CD4-positive, alpha-beta T cell treated with Interferon gamma for 1 hour (primary cell): ENCODE data around the gene RNF126.
"Not testable (repeated sequence)": the region's sequence is repeated elsewhere in the genome, so short reads cannot be mapped to it uniquely, and the experiment has no call there.

ENCODE experiments used
- DNase-seq: peaks from one replicate; pipeline ENCODE4 v3.0.0-alpha.2; 2020

The RNF126 gene

DNA sequence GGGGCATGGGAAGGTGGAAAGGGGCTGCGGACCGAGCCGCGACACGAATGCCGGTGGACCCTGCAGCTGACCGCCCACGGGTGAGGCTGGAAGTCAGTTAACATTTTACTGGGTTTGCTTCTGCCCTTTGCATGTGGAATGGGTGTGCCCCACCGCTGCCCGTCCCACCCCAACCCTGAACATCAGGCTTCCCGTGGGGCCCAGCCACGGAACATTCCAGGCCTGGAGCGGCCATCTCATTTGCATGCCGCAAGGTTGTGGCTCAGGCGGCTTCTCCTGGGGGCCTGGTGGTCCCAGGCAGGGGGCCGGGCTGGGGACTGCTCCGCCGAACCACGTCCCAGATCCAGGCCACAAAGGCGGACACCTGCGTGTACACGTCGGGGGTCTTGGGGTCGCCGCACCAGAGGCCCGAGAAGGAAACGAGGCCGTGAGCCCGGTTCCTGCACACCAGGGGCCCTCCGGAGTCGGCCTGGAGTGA lies 22.5 kb upstream of the RNF126 start:
- DNase-seq = no peak

DNA sequence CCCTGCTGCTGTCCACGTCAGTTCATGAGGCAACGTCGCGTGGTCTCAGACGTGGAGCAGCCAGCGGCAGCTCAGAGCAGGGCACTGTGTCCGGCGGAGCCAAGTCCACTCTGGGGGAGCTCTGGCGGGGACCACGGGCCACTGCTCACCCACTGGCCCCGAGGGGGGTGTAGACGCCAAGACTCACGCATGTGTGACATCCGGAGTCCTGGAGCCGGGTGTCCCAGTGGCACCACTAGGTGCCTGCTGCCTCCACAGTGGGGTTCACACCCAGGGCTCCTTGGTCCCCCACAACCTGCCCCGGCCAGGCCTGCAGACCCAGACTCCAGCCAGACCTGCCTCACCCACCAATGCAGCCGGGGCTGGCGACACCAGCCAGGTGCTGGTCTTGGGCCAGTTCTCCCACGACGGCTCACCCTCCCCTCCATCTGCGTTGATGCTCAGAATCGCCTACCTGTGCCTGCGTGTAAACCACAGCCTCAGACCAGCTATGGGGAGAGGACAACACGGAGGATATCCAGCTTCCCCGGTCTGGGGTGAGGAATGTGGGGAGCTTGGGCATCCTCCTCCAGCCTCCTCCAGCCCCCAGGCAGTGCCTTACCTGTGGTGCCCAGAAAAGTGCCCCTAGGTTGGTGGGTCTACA lies 19.8 kb upstream of the RNF126 start:
- no peak for DNase-seq

DNA sequence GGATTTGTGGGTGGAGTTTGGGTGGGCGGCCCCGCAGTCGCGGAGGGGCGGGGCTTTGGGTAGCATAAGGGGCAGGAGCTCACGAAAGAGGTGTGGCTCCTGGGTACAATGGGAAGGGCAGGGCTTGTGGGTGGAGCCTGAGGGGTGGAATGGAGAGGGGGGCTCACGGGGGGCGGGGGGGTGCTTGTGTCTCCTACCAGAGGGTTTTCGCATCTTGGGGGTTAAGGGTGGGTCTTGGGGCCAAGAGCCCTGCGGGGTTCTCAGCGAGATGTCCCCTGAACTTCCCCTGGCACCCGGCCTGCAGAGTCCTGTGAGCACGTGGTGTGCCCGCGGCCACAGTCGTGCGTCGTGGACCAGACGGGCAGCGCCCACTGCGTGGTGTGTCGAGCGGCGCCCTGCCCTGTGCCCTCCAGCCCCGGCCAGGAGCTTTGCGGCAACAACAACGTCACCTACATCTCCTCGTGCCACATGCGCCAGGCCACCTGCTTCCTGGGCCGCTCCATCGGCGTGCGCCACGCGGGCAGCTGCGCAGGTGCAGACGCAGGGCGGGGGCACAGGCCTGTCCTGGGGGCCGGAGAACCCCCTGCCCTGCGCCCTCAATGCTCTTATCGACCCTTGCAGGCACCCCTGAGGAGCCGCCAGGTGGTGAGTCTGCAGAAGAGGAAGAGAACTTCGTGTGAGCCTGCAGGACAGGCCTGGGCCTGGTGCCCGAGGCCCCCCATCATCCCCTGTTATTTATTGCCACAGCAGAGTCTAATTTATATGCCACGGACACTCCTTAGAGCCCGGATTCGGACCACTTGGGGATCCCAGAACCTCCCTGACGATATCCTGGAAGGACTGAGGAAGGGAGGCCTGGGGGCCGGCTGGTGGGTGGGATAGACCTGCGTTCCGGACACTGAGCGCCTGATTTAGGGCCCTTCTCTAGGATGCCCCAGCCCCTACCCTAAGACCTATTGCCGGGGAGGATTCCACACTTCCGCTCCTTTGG lies 18.3 kb upstream of the RNF126 start:
- peak; percentile 93 for DNase-seq

- DNase-seq = peak; percentile 100
Measured at GRCh38 chr19:680287-681028, 17.4 kb upstream of the RNF126 start.

GRCh38 chr19:679418-680286 lies 16.6 kb upstream of the RNF126 start:
- DNase-seq = peak; percentile 56

- no peak for DNase-seq
Measured at GRCh38 chr19:678791-679388, 15.9 kb upstream of the RNF126 start.

DNA sequence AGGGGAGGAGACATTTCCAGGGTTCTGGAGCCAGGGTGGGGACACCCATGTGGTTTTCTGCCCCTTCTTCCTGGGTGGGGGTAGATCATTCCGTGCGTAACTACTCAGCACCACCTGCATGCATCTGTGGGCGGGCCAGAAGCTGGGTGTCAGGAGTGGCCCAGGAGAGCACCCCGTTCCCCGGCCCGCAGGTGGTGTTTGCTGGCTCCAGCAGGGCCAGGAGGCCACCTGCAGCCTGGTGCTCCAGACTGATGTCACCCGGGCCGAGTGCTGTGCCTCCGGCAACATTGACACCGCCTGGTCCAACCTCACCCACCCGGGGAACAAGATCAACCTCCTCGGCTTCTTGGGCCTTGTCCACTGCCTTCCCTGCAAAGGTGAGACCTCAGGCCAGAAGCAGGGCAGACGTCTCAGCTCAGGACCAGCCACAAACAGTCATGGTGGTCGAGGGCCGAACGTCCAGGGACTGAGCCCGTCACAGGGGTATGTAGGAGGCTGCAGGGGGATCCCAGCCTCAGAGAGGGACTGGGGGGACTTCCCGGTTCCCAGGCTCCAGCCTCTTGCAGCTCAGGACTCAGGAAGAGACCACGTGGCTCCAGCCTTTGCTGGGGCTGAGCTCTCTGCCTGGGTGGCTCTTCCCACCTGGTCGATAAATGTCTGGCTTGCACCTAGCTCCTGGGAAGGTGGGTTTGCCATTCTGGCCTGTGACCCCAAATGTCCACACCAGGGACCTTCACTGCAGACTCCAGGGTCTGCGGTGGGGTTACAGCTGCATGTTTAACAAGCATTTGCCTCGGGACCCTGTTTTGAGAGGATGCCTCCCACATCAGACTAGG lies 14.8 kb upstream of the RNF126 start:
- DNase-seq = no peak

DNA sequence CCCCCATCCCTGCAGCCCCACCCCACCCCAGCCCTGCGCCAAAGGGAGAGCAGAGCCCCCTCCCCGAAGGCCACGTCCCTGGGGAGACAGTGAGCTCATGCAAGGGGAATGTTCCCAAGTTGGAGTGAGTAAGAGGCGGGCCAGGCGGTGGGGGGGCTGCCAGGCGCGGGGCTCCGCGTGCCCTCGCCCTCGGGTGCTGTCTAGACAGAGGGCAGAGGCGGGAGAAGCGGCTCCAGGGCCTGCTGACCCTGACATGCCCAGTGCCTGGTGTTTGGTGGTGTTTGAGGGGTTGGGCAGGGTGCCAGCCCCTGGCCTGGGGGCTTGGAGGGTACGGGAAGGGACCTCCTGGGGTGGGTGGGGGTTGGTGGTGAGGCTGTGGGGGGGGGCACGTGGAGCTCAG lies 14.2 kb upstream of the RNF126 start:
- no peak for DNase-seq

GRCh38 chr19:676339-677105 lies 13.5 kb upstream of the RNF126 start, which contains the start of gene FSTL3:
Gene FSTL3 (plus strand): TSS chr19:676392. CDS start chr19:676424, 32 bp downstream.
- no peak for DNase-seq

DNA sequence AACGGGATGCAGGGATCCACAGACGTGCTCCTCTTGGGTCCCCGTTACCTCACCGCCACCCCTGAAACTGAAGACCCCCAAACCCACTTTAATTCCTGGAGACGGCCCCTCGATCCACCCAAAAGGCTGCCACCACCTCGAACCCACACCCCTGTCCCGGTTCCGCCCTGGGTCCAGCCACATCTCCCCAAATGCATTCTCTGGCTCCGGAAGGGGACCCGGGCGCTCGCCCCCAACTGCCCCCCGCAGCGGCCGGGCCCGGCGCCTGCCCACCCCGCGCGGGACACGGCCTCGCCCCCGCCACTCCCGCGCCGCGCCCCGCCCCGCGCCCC lies 13.0 kb upstream of the RNF126 start:
- DNase-seq = no peak

- no peak for DNase-seq
Measured at GRCh38 chr19:674282-675151, 11.5 kb upstream of the RNF126 start.

GRCh38 chr19:670609-671075 lies 7.6 kb upstream of the RNF126 start:
- no peak for DNase-seq

- DNase-seq = not testable (repeated sequence)
Measured at GRCh38 chr19:668675-669434, 5.8 kb upstream of the RNF126 start.

- DNase-seq = not testable (repeated sequence)
Measured at GRCh38 chr19:666985-667573, 4.1 kb upstream of the RNF126 start.

- peak; percentile 80 for DNase-seq
Measured at GRCh38 chr19:664913-665443, 2.0 kb upstream of the RNF126 start.

- DNase-seq = no peak
Measured at GRCh38 chr19:663682-664117, 686 bp upstream of the RNF126 start.
